ENCODE measurements around the gene ZNF546.

Gene ZNF546

DNA sequence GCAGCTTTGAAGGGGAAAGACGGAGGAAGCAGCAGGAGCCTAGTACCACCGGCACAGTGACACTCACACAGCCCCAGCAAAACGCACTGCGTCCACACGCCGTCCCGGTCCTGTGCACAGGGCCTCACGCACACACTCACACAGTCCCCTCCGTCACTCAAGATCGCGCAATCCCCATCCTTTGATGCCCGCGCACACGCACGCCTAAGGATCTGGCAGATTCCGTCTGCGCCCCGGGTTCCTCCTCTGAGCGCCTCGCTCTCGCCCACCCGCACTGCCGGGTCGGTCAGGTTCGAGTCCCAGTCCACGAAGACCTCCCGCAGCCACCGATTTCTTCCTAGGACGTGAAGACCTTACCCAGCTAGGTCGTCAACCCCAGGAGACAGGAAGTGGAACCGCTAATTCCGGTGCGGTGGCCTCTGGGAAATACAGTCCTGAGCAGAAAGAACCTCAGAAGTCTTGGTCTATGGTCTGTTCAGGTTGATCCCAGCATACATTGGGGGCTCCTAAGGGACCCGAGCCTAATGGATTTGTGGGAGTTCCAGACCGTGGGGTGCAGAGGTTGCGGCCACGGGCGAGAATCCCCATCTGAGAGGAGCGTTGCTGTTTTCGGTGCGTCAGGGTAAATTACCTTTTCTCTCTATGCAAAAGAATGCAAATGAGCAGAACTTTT lies 59.1 kb downstream of the ZNF546 start, which contains the start of gene ZNF780B:
Gene ZNF780B (minus strand): TSS at position 400 of the 673 bp plus-strand sequence. CDS start 5,899 bp downstream, outside the sequence.
- TF ChIP-seq POLR2AphosphoS5 (IDR thresholded peaks at IDR 0.05; ENCODE audit: low read depth, low read length) (peak; percentile 82), SIN3A (IDR thresholded peaks at IDR 0.05; ENCODE audit: borderline replicate concordance, insufficient read depth, low read length) (no peak; the same call in 1 of the 2 replicates), FOXP2 (optimal IDR thresholded peaks at IDR 0.05; ENCODE audit: borderline replicate concordance, extremely low read depth, extremely low read length, insufficient read depth) (no peak), TAF1 (IDR thresholded peaks at IDR 0.05; ENCODE audit: borderline replicate concordance, insufficient read depth, low read length) (peak; percentile 77; the same call in 1 of the 2 replicates)
- TF ChIP-seq, protein P1, sequence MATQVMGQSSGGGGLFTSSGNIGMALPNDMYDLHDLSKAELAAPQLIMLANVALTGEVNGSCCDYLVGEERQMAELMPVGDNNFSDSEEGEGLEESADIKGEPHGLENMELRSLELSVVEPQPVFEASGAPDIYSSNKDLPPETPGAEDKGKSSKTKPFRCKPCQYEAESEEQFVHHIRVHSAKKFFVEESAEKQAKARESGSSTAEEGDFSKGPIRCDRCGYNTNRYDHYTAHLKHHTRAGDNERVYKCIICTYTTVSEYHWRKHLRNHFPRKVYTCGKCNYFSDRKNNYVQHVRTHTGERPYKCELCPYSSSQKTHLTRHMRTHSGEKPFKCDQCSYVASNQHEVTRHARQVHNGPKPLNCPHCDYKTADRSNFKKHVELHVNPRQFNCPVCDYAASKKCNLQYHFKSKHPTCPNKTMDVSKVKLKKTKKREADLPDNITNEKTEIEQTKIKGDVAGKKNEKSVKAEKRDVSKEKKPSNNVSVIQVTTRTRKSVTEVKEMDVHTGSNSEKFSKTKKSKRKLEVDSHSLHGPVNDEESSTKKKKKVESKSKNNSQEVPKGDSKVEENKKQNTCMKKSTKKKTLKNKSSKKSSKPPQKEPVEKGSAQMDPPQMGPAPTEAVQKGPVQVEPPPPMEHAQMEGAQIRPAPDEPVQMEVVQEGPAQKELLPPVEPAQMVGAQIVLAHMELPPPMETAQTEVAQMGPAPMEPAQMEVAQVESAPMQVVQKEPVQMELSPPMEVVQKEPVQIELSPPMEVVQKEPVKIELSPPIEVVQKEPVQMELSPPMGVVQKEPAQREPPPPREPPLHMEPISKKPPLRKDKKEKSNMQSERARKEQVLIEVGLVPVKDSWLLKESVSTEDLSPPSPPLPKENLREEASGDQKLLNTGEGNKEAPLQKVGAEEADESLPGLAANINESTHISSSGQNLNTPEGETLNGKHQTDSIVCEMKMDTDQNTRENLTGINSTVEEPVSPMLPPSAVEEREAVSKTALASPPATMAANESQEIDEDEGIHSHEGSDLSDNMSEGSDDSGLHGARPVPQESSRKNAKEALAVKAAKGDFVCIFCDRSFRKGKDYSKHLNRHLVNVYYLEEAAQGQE (IDR thresholded peaks at IDR 0.05; ENCODE audit: insufficient read depth in 1 of 2, low read depth in 2 of 2, low read length in 2 of 2): no peak

- TF ChIP-seq SIN3A (IDR thresholded peaks at IDR 0.05; ENCODE audit: borderline replicate concordance, insufficient read depth, low read length): no peak
- TF ChIP-seq POLR2AphosphoS5 (IDR thresholded peaks at IDR 0.05; ENCODE audit: low read depth, low read length): no peak
These were observed 59.6 kb downstream of the ZNF546 start for GRCh38 chr19:40056505-40056904.

- TF ChIP-seq TAF1 (IDR thresholded peaks at IDR 0.05; ENCODE audit: borderline replicate concordance, insufficient read depth, low read length) (no peak), FOXP2 (optimal IDR thresholded peaks at IDR 0.05; ENCODE audit: borderline replicate concordance, extremely low read depth, extremely low read length, insufficient read depth) (no peak), POLR2AphosphoS5 (IDR thresholded peaks at IDR 0.05; ENCODE audit: low read depth, low read length) (no peak), SIN3A (IDR thresholded peaks at IDR 0.05; ENCODE audit: borderline replicate concordance, insufficient read depth, low read length) (no peak)
- TF ChIP-seq, protein P1 (IDR thresholded peaks at IDR 0.05; ENCODE audit: insufficient read depth in 1 of 2, low read depth in 2 of 2, low read length in 2 of 2): no peak
These were observed 60.3 kb downstream of the ZNF546 start for GRCh38 chr19:40057166-40057565.

- TF ChIP-seq TAF1 (IDR thresholded peaks at IDR 0.05; ENCODE audit: borderline replicate concordance, insufficient read depth, low read length): no peak
- no peak for TF ChIP-seq POLR2AphosphoS5 (IDR thresholded peaks at IDR 0.05; ENCODE audit: low read depth, low read length)
- no peak for TF ChIP-seq SIN3A (IDR thresholded peaks at IDR 0.05; ENCODE audit: borderline replicate concordance, insufficient read depth, low read length)
- TF ChIP-seq, protein P1 (IDR thresholded peaks at IDR 0.05; ENCODE audit: insufficient read depth in 1 of 2, low read depth in 2 of 2, low read length in 2 of 2): no peak
- no peak for TF ChIP-seq FOXP2 (optimal IDR thresholded peaks at IDR 0.05; ENCODE audit: borderline replicate concordance, extremely low read depth, extremely low read length, insufficient read depth)
These were observed 62.8 kb downstream of the ZNF546 start for GRCh38 chr19:40059624-40060023.

GRCh38 chr19:40070058-40070457 lies 73.2 kb downstream of the ZNF546 start:
- TF ChIP-seq, protein P1 (IDR thresholded peaks at IDR 0.05; ENCODE audit: insufficient read depth in 1 of 2, low read depth in 2 of 2, low read length in 2 of 2): no peak
- TF ChIP-seq TAF1 (IDR thresholded peaks at IDR 0.05; ENCODE audit: borderline replicate concordance, insufficient read depth, low read length) (no peak), FOXP2 (optimal IDR thresholded peaks at IDR 0.05; ENCODE audit: borderline replicate concordance, extremely low read depth, extremely low read length, insufficient read depth) (no peak), POLR2AphosphoS5 (IDR thresholded peaks at IDR 0.05; ENCODE audit: low read depth, low read length) (no peak), SIN3A (IDR thresholded peaks at IDR 0.05; ENCODE audit: borderline replicate concordance, insufficient read depth, low read length) (no peak)

Measured in PFSK-1 (cell line).